Endothelial cell of umbilical vein (primary cell): ENCODE data around the gene MRNIP. TPM values are rescaled to one million over a fixed set of nuclear protein-coding genes. Genes with fewer than 3 reads are reported as not detected.

Experiments used
- BruUV-seq: library from RNA; stranded (reverse); fragments of 400-500 nt; replicated peaks from 2 replicates; lab custom pipeline; 2021; lab: Mats Ljungman, UMichigan
- CTCF ChIA-PET: fragments of 300-600, 350-600 bp; sonication (Branson Sonifier 250); formaldehyde crosslinking; loops from one replicate; lab custom pipeline; 2021; ENCODE audit warnings: antibody characterized with exemption, inconsistent platforms; lab: Charles Lee
- POLR2A ChIA-PET: fragments of 300-600, 350-600 bp; sonication (Branson Sonifier 250); formaldehyde crosslinking; loops from one replicate; lab custom pipeline; 2021; ENCODE audit warnings: antibody characterized with exemption, inconsistent platforms; lab: Charles Lee
- DNase-seq: peaks from one replicate; pipeline ENCODE4 v3.0.0-alpha.2; 2011; ENCODE audit warnings: low read depth, low spot score
- FAIRE-seq: peaks from 2 replicates; lab custom pipeline; 2011; peaks lifted over from hg19 to GRCh38; lab: Jason Lieb, UNC
- H2AFZ ChIP-seq: 2 replicates; pipeline ENCODE4 v1.6.0; 2012; ENCODE audit warnings: low read depth, low read length, control low read depth, inconsistent platforms
- H3K27ac ChIP-seq: 2 replicates; pipeline ENCODE4 v1.5.1; 2011; ENCODE audit warnings: low read depth, mild to moderate bottlenecking, control low read depth, low read length, moderate library complexity; ENCODE audit not compliant: insufficient read depth
- H3K27me3 ChIP-seq, 2 experiments: 2 replicates each; pipeline versions ENCODE4 v1.6.0 to v1.6.1; 2011; ENCODE audit warnings: low read length in 2 of 2, mixed read lengths in 1 of 2; ENCODE audit not compliant: control insufficient read depth in 2 of 2, insufficient read depth in 2 of 2
- H3K36me3 ChIP-seq, 2 experiments: 2 replicates in 1 of 2; 3 replicates in 1 of 2; pipeline ENCODE4 v1.5.1; 2011; ENCODE audit warnings: low read length in 2 of 2, mild to moderate bottlenecking in 1 of 2, moderate library complexity in 1 of 2; ENCODE audit not compliant: control insufficient read depth in 2 of 2, insufficient read depth in 2 of 2; ENCODE audit errors: extremely low read depth in 1 of 2
- H3K4me1 ChIP-seq: 3 replicates; pipeline ENCODE4 v1.5.1; 2011; ENCODE audit warnings: mild to moderate bottlenecking, low read length; ENCODE audit not compliant: control insufficient read depth, insufficient read depth; ENCODE audit errors: extremely low read depth
- H3K4me2 ChIP-seq: 2 replicates; pipeline ENCODE4 v1.6.1; 2011; ENCODE audit warnings: low read length, control low read depth, mixed read lengths; ENCODE audit not compliant: insufficient read depth
- H3K4me3 ChIP-seq, 3 experiments: fragments of 200-600 bp in 1 of 3; sonication (generic), shearing (Covaris generic) in 1 of 3; replicated peaks in 1 of 3; 2 replicates each; pipeline ENCODE4 v1.5.1; 2011 to 2016; ENCODE audit warnings: control low read depth in 3 of 3, low read length in 3 of 3, mild to moderate bottlenecking in 2 of 3, inconsistent platforms in 1 of 3, low read depth in 1 of 3, moderate library complexity in 1 of 3; ENCODE audit not compliant: insufficient read depth in 1 of 3
- H3K79me2 ChIP-seq: 2 replicates; pipeline ENCODE4 v1.6.0; 2012; ENCODE audit warnings: low read length, inconsistent platforms; ENCODE audit not compliant: control insufficient read depth, insufficient read depth
- H3K9ac ChIP-seq: replicated peaks from 2 replicates; pipeline ENCODE3; 2011; ENCODE audit warnings: low read length, control low read depth; ENCODE audit not compliant: insufficient read depth; ENCODE audit errors: extremely low read depth
- H3K9me1 ChIP-seq: replicated peaks from 3 replicates; pipeline ENCODE4 v1.6.0; 2011; ENCODE audit warnings: mild to moderate bottlenecking, low read length; ENCODE audit not compliant: control insufficient read depth, insufficient read depth; ENCODE audit errors: extremely low read depth
- H3K9me3 ChIP-seq: replicated peaks from 2 replicates; pipeline ENCODE4 v1.5.1; 2012; ENCODE audit warnings: low read length, inconsistent platforms; ENCODE audit not compliant: control insufficient read depth, insufficient read depth
- H4K20me1 ChIP-seq: replicated peaks from 2 replicates; pipeline ENCODE3; 2011; ENCODE audit warnings: mild to moderate bottlenecking, low read length; ENCODE audit not compliant: control insufficient read depth, insufficient read depth; ENCODE audit errors: extremely low read depth
- CTCF ChIP-seq, 2 donors: IDR thresholded peaks; 1 replicate in 1 of 2; 2 replicates in 1 of 2; pipeline ENCODE4 v1.5.1; 2011; ENCODE audit warnings: low read length in 2 of 2, mild to moderate bottlenecking in 2 of 2, moderate library complexity in 2 of 2, control low read depth in 1 of 2, inconsistent platforms in 1 of 2, low read depth in 1 of 2; ENCODE audit not compliant: insufficient read depth in 1 of 2; ENCODE audit errors: extremely low read depth in 1 of 2
- EZH2 ChIP-seq: IDR thresholded peaks from 2 replicates; pipeline ENCODE4 v1.6.1; 2012; ENCODE audit warnings: borderline replicate concordance, low read depth, mild to moderate bottlenecking, moderate library complexity, low read length, inconsistent platforms; ENCODE audit not compliant: severe bottlenecking
- FOS ChIP-seq: IDR thresholded peaks from 2 replicates; pipeline ENCODE4 v1.6.1; 2011; ENCODE audit warnings: mild to moderate bottlenecking, low read length, moderate library complexity, borderline replicate concordance; ENCODE audit not compliant: insufficient read depth
- GATA2 ChIP-seq: IDR thresholded peaks from 2 replicates; pipeline ENCODE4 v1.7.0; 2011; ENCODE audit warnings: low read depth, mild to moderate bottlenecking, moderate library complexity, mixed read lengths, low read length; ENCODE audit not compliant: insufficient read length, insufficient read depth
- JUN ChIP-seq: IDR thresholded peaks from 2 replicates; pipeline ENCODE4 v1.6.1; 2011; ENCODE audit warnings: borderline replicate concordance, low read depth; ENCODE audit not compliant: insufficient read length, insufficient read depth
- MAX ChIP-seq: IDR thresholded peaks from 2 replicates; pipeline ENCODE4 v1.6.1; 2011; ENCODE audit not compliant: insufficient read depth, insufficient read length
- MYC ChIP-seq: IDR thresholded peaks from one replicate; pipeline ENCODE4 v1.6.1; 2011; ENCODE audit warnings: mild to moderate bottlenecking, low read depth, low read length
- POLR2AphosphoS5 ChIP-seq: IDR thresholded peaks from 2 replicates; pipeline ENCODE4 v1.6.1; 2012; ENCODE audit warnings: low read depth, mild to moderate bottlenecking, control low read depth, low read length, moderate library complexity; ENCODE audit not compliant: insufficient read depth
- dilution Hi-C: fragments of 300-500 bp; cut with MboI; formaldehyde crosslinking; loops from one replicate; pipeline ENCODE4 v1.15.0; 2019; ENCODE audit warnings: low sequenced_read_pairs; ENCODE audit not compliant: extremely low pct_ligation_motif_present
- intact Hi-C: fragments of 100-400 bp; cut with micrococcal nuclease; formaldehyde crosslinking; loops from one replicate; pipeline ENCODE4 v1.10.0; 2022
- polyA plus RNA-seq, 4 experiments: library from polyadenylated mRNA; depleted of rRNA in 3 of 4; stranded (reverse) in 3 of 4; unstranded in 1 of 4; fragments of >200 nt; gene quantifications; 2 replicates each; pipeline versions ENCODE4 v1.2.1 to v1.2.3, GENCODE V29; 2011 to 2012; ENCODE audit warnings: missing spikeins in 1 of 4
- total RNA-seq: library from RNA; stranded (reverse); gene quantifications from 2 replicates; pipeline ENCODE4 v1.2.3, GENCODE V29; 2021

MRNIP gene
- total and polyA plus RNA-seq, 2 donors (not counting 3 experiments of a cell fraction or from before 2014, with no cell fraction given), result 17.1 to 19.1 TPM

- H3K36me3 ChIP-seq, result peaks cover 0 to 25% of the 10 kb centered on the region in 2 experiments
Observed at GRCh38 chr5:179852993-179853547, 5.5 kb downstream of the MRNIP start.

More at GRCh38 chr5:179852993-179853547, 5.5 kb downstream of the MRNIP start:
- Histone ChIP-seq H4K20me1 (no peaks in the 10 kb centered on the region), H3K27me3 (no peaks in the 10 kb centered on the region), H3K4me3 (no peak overlapping the region), H2AFZ (no peak overlapping the region), H3K9ac (no peak overlapping the region), H3K4me1 (no peaks in the 10 kb centered on the region), H3K9me1 (no peaks in the 10 kb centered on the region), H3K4me2 (no peak overlapping the region), H3K27ac (no peak overlapping the region), H3K9me3 (no peaks in the 10 kb centered on the region), H3K79me2 (no peaks in the 10 kb centered on the region)
- POLR2A ChIA-PET, result no interaction called here
- BruUV-seq, result no TSS peak
- dilution Hi-C loops, result no loop called here
- no peak for DNase-seq
- no peak for TF ChIP-seq CTCF (IDR thresholded peaks at IDR 0.05; ENCODE audit: extremely low read depth in 1 of 2, insufficient read depth in 1 of 2, low read depth in 1 of 2, low read length in 2 of 2)
- no peak for TF ChIP-seq MYC
- TF ChIP-seq JUN, result no peak
- no peak for TF ChIP-seq FOS
- TF ChIP-seq EZH2, result no peak
- TF ChIP-seq GATA2, result no peak
- no peak for TF ChIP-seq POLR2AphosphoS5
- TF ChIP-seq MAX, result no peak
- FAIRE-seq, result no peak
- CTCF ChIA-PET, result no interaction called here
- intact Hi-C loops, result no loop called here
